PC-9 (cell line): ENCODE measurements around the gene MACROD2. TPM values are rescaled to one million over a fixed set of nuclear protein-coding genes. Genes with fewer than 3 reads are reported as not detected.

Experiments used
- BruUV-seq: library from RNA; stranded (reverse); fragments of 400-500 nt; replicated peaks from 2 replicates; lab custom pipeline; 2021; lab: Mats Ljungman, UMichigan
- CTCF ChIA-PET: fragments of 300-600 bp; sonication (Branson Sonifier 250); formaldehyde crosslinking; loops from one replicate; lab custom pipeline; 2022; ENCODE audit warnings: antibody characterized with exemption; lab: Charles Lee
- POLR2A ChIA-PET: fragments of 300-600 bp; sonication (Branson Sonifier 250); formaldehyde crosslinking; loops from one replicate; lab custom pipeline; 2022; ENCODE audit warnings: antibody characterized with exemption; ENCODE audit not compliant: unreplicated experiment; lab: Charles Lee
- DNase-seq, 2 experiments: peaks; one replicate each; pipeline versions ENCODE4 v3.0.0 to v3.0.0-alpha.2; 2015 to 2022; ENCODE audit warnings: mixed read lengths in 1 of 2
- H2AFZ ChIP-seq: fragments of 200-600 bp; sonication (generic); 2 replicates; pipeline ENCODE4 v1.8.1; 2017; ENCODE audit warnings: antibody characterized with exemption
- H3F3A ChIP-seq: fragments of 200-600 bp; sonication (generic); 2 replicates; pipeline ENCODE4 v1.8.1; 2017; ENCODE audit warnings: antibody characterized with exemption, mild to moderate bottlenecking, low read depth; ENCODE audit not compliant: insufficient read depth
- H3K27ac ChIP-seq: fragments of 200-600 bp; sonication (generic); 2 replicates; pipeline ENCODE4 v1.6.1; 2016; ENCODE audit warnings: mixed run types
- H3K27me3 ChIP-seq: fragments of 200-600 bp; sonication (generic); 2 replicates; pipeline ENCODE4 v1.6.1; 2016; ENCODE audit warnings: low read depth, mixed run types; ENCODE audit not compliant: insufficient read depth
- H3K36me3 ChIP-seq: fragments of 200-600 bp; sonication (generic); 2 replicates; pipeline ENCODE4 v1.6.1; 2016; ENCODE audit warnings: low read depth, mixed run types
- H3K4me1 ChIP-seq: fragments of 200-600 bp; sonication (generic); replicated peaks from 2 replicates; pipeline ENCODE4 v1.6.1; 2016; ENCODE audit warnings: mixed run types; ENCODE audit not compliant: insufficient read depth
- H3K4me2 ChIP-seq: fragments of 200-600 bp; sonication (generic); 2 replicates; pipeline ENCODE4 v1.6.1; 2017; ENCODE audit warnings: mixed run types
- H3K4me3 ChIP-seq: fragments of 200-600 bp; sonication (generic); 2 replicates; pipeline ENCODE4 v1.6.1; 2016; ENCODE audit warnings: mixed run types
- H3K79me2 ChIP-seq: fragments of 200-600 bp; sonication (generic); 2 replicates; pipeline ENCODE4 v1.6.1; 2017; ENCODE audit warnings: low read depth, mixed run types
- H3K9me2 ChIP-seq: fragments of 200-600 bp; sonication (generic); 2 replicates; pipeline ENCODE4 v1.8.1; 2017; ENCODE audit warnings: mild to moderate bottlenecking; ENCODE audit not compliant: insufficient read depth
- H3K9me3 ChIP-seq: fragments of 200-600 bp; sonication (generic); 2 replicates; pipeline ENCODE4 v1.8.1; 2016; ENCODE audit warnings: low read depth; ENCODE audit not compliant: insufficient read depth
- H4K20me1 ChIP-seq: fragments of 200-600 bp; sonication (generic); 2 replicates; pipeline ENCODE4 v1.8.1; 2017; ENCODE audit not compliant: insufficient read depth
- EZH2 ChIP-seq: fragments of 200-600 bp; sonication (generic); IDR thresholded peaks from 2 replicates; pipeline ENCODE4 v1.8.0; 2017; ENCODE audit warnings: antibody characterized with exemption, low read depth
- intact Hi-C: fragments of 100-400 bp; cut with micrococcal nuclease; formaldehyde crosslinking; loops from one replicate; pipeline ENCODE4 v1.10.0; 2022; ENCODE audit not compliant: unreplicated experiment
- total RNA-seq: library from RNA; stranded (reverse); gene quantifications from 2 replicates; pipeline ENCODE4 v1.2.3, GENCODE V29; 2021
- TF ChIP-seq, protein P1 (sequence below): fragments of 200-600 bp; sonication (generic); conservative IDR thresholded peaks from 2 replicates; pipeline ENCODE4 v1.6.1; 2017; ENCODE audit warnings: mixed run types, antibody characterized with exemption, mild to moderate bottlenecking, moderate library complexity

The MACROD2 gene
- total RNA-seq, 1 experiment from 2014 or later = 11.4 TPM

DNA sequence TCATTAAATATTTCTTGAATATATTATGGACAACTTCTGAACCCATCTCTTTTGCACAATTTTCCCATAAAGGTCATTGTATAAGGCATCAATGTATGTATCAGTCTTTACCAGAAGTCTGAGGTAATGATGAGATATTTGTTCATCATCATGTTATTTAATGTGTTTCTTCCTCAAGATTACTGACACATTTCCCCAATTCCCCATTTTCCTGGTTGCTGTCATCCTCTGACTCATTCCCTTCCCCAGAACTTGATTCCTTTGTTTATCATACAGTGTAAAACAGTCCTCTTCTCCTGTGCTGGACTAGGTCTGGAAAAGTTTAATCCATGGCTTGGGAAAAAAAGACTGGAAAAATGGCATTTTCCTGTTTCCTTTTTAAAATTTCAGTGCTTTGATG is 450.0 kb downstream of the MACROD2 start:
- CTCF ChIA-PET = no interaction called here
- H3K36me3 ChIP-seq = no peaks in the 10 kb centered on the region
- peaks cover 14% of the 10 kb centered on the region for H3K4me1 ChIP-seq
- POLR2A ChIA-PET = no interaction called here
- no peaks in the 10 kb centered on the region for H3K9me3 ChIP-seq
- intact Hi-C loops = no loop called here
- H3K27ac ChIP-seq = no peak overlapping the region
- H2AFZ ChIP-seq = no peak overlapping the region
- no peaks in the 10 kb centered on the region for H4K20me1 ChIP-seq
- TF ChIP-seq, protein P1, sequence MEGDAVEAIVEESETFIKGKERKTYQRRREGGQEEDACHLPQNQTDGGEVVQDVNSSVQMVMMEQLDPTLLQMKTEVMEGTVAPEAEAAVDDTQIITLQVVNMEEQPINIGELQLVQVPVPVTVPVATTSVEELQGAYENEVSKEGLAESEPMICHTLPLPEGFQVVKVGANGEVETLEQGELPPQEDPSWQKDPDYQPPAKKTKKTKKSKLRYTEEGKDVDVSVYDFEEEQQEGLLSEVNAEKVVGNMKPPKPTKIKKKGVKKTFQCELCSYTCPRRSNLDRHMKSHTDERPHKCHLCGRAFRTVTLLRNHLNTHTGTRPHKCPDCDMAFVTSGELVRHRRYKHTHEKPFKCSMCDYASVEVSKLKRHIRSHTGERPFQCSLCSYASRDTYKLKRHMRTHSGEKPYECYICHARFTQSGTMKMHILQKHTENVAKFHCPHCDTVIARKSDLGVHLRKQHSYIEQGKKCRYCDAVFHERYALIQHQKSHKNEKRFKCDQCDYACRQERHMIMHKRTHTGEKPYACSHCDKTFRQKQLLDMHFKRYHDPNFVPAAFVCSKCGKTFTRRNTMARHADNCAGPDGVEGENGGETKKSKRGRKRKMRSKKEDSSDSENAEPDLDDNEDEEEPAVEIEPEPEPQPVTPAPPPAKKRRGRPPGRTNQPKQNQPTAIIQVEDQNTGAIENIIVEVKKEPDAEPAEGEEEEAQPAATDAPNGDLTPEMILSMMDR = no peak
- no peak for TF ChIP-seq EZH2
- DNase-seq = peak in 1 of 2 experiments; percentile 34
- no peaks in the 10 kb centered on the region for H3F3A ChIP-seq
- no peak overlapping the region for H3K4me2 ChIP-seq
- BruUV-seq = no TSS peak
- H3K4me3 ChIP-seq = no peak overlapping the region
- H3K9me2 ChIP-seq = no peaks in the 10 kb centered on the region
- H3K27me3 ChIP-seq = no peaks in the 10 kb centered on the region
- H3K79me2 ChIP-seq = no peaks in the 10 kb centered on the region

DNA sequence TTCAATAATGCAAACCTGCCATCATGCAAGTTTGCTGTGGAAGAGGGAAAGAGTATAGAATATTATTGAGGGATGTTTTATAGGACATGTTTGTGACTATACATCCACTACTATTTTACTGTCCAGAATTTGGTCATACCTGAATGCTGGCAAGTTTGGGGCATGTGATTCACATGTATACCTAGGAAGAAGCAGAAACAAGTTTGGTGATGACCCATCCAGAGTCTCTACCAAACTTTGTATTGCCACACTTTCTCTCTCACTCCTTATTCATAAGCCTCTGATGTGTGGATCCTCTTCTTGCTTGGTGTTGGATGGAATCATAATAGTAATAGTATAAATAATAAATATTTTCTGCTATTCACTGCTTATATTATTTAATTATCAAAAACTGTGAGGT is 450.6 kb downstream of the MACROD2 start:
- no peak overlapping the region for H3K4me2 ChIP-seq
- ChIA-PET POLR2A (no interaction called here), CTCF (no interaction called here)
- H3K4me3 ChIP-seq = no peak overlapping the region
- TF ChIP-seq, protein P1 = no peak
- TF ChIP-seq EZH2 = no peak
- no peak overlapping the region for H3K27ac ChIP-seq
- no peak for DNase-seq
- intact Hi-C loops = no loop called here
- no peaks in the 10 kb centered on the region for H3K27me3 ChIP-seq
- H2AFZ ChIP-seq = no peak overlapping the region
- no peaks in the 10 kb centered on the region for H3K9me2 ChIP-seq
- no peaks in the 10 kb centered on the region for H3K9me3 ChIP-seq
- no peaks in the 10 kb centered on the region for H3K79me2 ChIP-seq
- no peaks in the 10 kb centered on the region for H3F3A ChIP-seq
- no peaks in the 10 kb centered on the region for H3K36me3 ChIP-seq
- peaks cover 14% of the 10 kb centered on the region for H3K4me1 ChIP-seq
- H4K20me1 ChIP-seq = no peaks in the 10 kb centered on the region
- BruUV-seq = no TSS peak

DNA sequence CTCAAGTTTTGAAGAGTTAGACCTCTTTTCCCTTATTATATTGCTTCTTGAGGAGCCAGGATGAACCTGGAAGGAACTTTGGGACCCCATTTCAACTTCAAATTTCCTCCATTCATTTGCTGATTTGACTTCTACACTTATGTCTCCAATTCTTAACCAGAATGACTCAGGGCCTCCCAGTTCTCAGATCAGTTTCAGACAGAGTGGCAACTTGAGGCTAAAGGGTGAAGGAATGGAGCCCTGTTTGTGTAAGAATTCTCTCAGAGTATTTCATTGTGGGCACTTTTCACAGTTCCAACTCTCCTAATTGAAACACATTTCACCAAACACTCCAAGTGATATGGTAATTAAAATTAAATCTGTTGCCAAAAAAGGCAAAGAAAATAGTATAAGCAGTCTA is 451.1 kb downstream of the MACROD2 start:
- TF ChIP-seq, protein P1 = no peak
- no peak for TF ChIP-seq EZH2
- no TSS peak for BruUV-seq
- H3K9me2 ChIP-seq = no peaks in the 10 kb centered on the region
- H3K27ac ChIP-seq = no peak overlapping the region
- DNase-seq = no peak
- no peak overlapping the region for H3K4me3 ChIP-seq
- H3K27me3 ChIP-seq = no peaks in the 10 kb centered on the region
- peaks cover 14% of the 10 kb centered on the region for H3K4me1 ChIP-seq
- H3F3A ChIP-seq = no peaks in the 10 kb centered on the region
- intact Hi-C loops = no loop called here
- no peaks in the 10 kb centered on the region for H3K9me3 ChIP-seq
- no peaks in the 10 kb centered on the region for H3K79me2 ChIP-seq
- no peaks in the 10 kb centered on the region for H4K20me1 ChIP-seq
- ChIA-PET CTCF (no interaction called here), POLR2A (no interaction called here)
- H3K36me3 ChIP-seq = no peaks in the 10 kb centered on the region
- H3K4me2 ChIP-seq = no peak overlapping the region
- no peak overlapping the region for H2AFZ ChIP-seq
